HCT116 (cell line): ENCODE data around the gene HOXD13. TPM values are rescaled to one million over a fixed set of nuclear protein-coding genes. Genes with fewer than 3 reads are reported as not detected.

Source experiments
- ATAC-seq: fragments of 200-7000 bp; cut with Tn5 transposase; 2 replicates; pipeline ENCODE4 v1.9.1; 2020; ENCODE audit warnings: mild to moderate bottlenecking, moderate library complexity
- BruUV-seq: library from RNA; stranded (reverse); fragments of 400-500 nt; replicated peaks from 2 replicates; lab custom pipeline; 2021; lab: Mats Ljungman, UMichigan
- CTCF ChIA-PET: fragments of 300-600 bp; sonication (Branson Sonifier 250); formaldehyde crosslinking; loops from one replicate; lab custom pipeline; 2021; ENCODE audit warnings: antibody characterized with exemption; lab: Charles Lee
- POLR2A ChIA-PET: fragments of 300-600, 350-600 bp; sonication (Branson Sonifier 250); formaldehyde crosslinking; loops from one replicate; lab custom pipeline; 2021; ENCODE audit warnings: antibody characterized with exemption; lab: Charles Lee
- RAD21 ChIA-PET, 2 experiments: fragments of 300-600 bp; sonication (Branson Sonifier 250); formaldehyde crosslinking; loops; one replicate each; lab custom pipeline; 2023; ENCODE audit warnings: low total read pairs in 2 of 2; ENCODE audit not compliant: uncharacterized antibody in 2 of 2, unreplicated experiment in 2 of 2, low non-redundant PET in 1 of 2; lab: Charles Lee
- DNase-seq: peaks from one replicate; pipeline ENCODE4 v3.0.0-alpha.2; 2010; ENCODE audit warnings: low read depth, low spot score
- H2AFZ ChIP-seq: fragments of 200-600 bp; shearing (Covaris generic), sonication (generic); 2 replicates; pipeline ENCODE4 v1.6.1; 2017; ENCODE audit warnings: low read depth, mixed run types, mixed read lengths, antibody characterized with exemption, low read length; ENCODE audit not compliant: poor library complexity, severe bottlenecking
- H3K27ac ChIP-seq: 2 replicates; pipeline ENCODE4 v1.5.1; 2012; ENCODE audit warnings: low read depth, low read length
- H3K27me3 ChIP-seq: fragments of 200-600 bp; sonication (generic); 2 replicates; pipeline ENCODE4 v1.6.1; 2016; ENCODE audit warnings: mixed run types, low read length, mixed read lengths; ENCODE audit not compliant: insufficient read depth
- H3K36me3 ChIP-seq, 2 experiments: fragments of 200-500 bp in 1 of 2; fragments of 200-600 bp in 1 of 2; sonication (Bioruptor generic) in 1 of 2; sonication (generic) in 1 of 2; 2 replicates each; pipeline versions ENCODE4 v1.5.1 to v1.6.1; 2014 to 2016; ENCODE audit warnings: low read length in 2 of 2, inconsistent platforms in 1 of 2, mixed read lengths in 1 of 2, mixed run types in 1 of 2; ENCODE audit not compliant: insufficient read depth in 2 of 2, control insufficient read depth in 1 of 2
- H3K4me1 ChIP-seq, 2 experiments: fragments of 200-600 bp in 1 of 2; sonication (generic) in 1 of 2; 2 replicates each; pipeline versions ENCODE4 v1.5.1 to v1.6.1; 2012 to 2017; ENCODE audit warnings: low read length in 2 of 2, inconsistent platforms in 1 of 2, mild to moderate bottlenecking in 1 of 2, mixed read lengths in 1 of 2, mixed run types in 1 of 2, moderate library complexity in 1 of 2; ENCODE audit not compliant: insufficient read depth in 2 of 2, control insufficient read depth in 1 of 2
- H3K4me2 ChIP-seq: fragments of 200-600 bp; sonication (generic); 2 replicates; pipeline ENCODE4 v1.6.1; 2017; ENCODE audit warnings: mixed run types, low read length, mixed read lengths
- H3K4me3 ChIP-seq, 2 experiments: fragments of 200-600 bp in 1 of 2; sonication (generic) in 1 of 2; replicated peaks in 1 of 2; 2 replicates each; pipeline ENCODE4 v1.5.1; 2011 to 2016; ENCODE audit warnings: low read length in 2 of 2, control low read depth in 1 of 2, low read depth in 1 of 2, mild to moderate bottlenecking in 1 of 2, mixed read lengths in 1 of 2, mixed run types in 1 of 2
- H3K79me2 ChIP-seq: fragments of 200-600 bp; sonication (generic); 2 replicates; pipeline ENCODE4 v1.6.1; 2017; ENCODE audit warnings: mild to moderate bottlenecking, mixed run types, low read length, moderate library complexity, mixed read lengths; ENCODE audit not compliant: insufficient read depth
- H3K9ac ChIP-seq: fragments of 200-600 bp; sonication (generic); 2 replicates; pipeline ENCODE4 v1.6.1; 2016; ENCODE audit warnings: low read length, mixed read lengths
- H3K9me2 ChIP-seq: fragments of 200-600 bp; sonication (generic), shearing (Covaris generic); 2 replicates; pipeline ENCODE4 v1.6.1; 2017; ENCODE audit warnings: mixed run types, mild to moderate bottlenecking, moderate library complexity; ENCODE audit not compliant: insufficient read depth
- H3K9me3 ChIP-seq, 2 experiments: fragments of 200-500 bp in 1 of 2; fragments of 200-600 bp in 1 of 2; sonication (Bioruptor generic) in 1 of 2; sonication (generic) in 1 of 2; 2 replicates each; pipeline ENCODE4 v1.6.1; 2014 to 2017; ENCODE audit warnings: low read length in 2 of 2, mixed read lengths in 2 of 2, inconsistent platforms in 1 of 2, low read depth in 1 of 2, mild to moderate bottlenecking in 1 of 2, mixed run types in 1 of 2, moderate library complexity in 1 of 2; ENCODE audit not compliant: control insufficient read depth in 1 of 2, insufficient read depth in 1 of 2
- H4K20me1 ChIP-seq: fragments of 200-600 bp; sonication (generic), shearing (Covaris generic); 2 replicates; pipeline ENCODE4 v1.6.1; 2017; ENCODE audit warnings: mixed run types, mild to moderate bottlenecking, moderate library complexity; ENCODE audit not compliant: insufficient read depth
- CEBPB ChIP-seq: IDR thresholded peaks from 2 replicates; pipeline ENCODE4 v1.6.1; 2012; ENCODE audit warnings: low read depth
- ELF1 ChIP-seq: IDR thresholded peaks from 2 replicates; pipeline ENCODE4 v1.6.1; 2012; ENCODE audit warnings: low read depth, borderline replicate concordance
- JUND ChIP-seq: IDR thresholded peaks from 2 replicates; pipeline ENCODE4 v1.6.1; 2012
- SRF ChIP-seq: IDR thresholded peaks from 2 replicates; pipeline ENCODE4 v1.6.1; 2012; ENCODE audit warnings: low read depth
- TCF7L2 ChIP-seq: IDR thresholded peaks from 2 replicates; pipeline ENCODE4 v1.7.0; 2011; ENCODE audit warnings: borderline replicate concordance, inconsistent platforms; ENCODE audit not compliant: insufficient read depth, insufficient read length; ENCODE audit errors: extremely low read depth
- YY1 ChIP-seq: IDR thresholded peaks from 2 replicates; pipeline ENCODE4 v1.6.1; 2011; ENCODE audit warnings: low read length, low read depth, moderate library complexity, mild to moderate bottlenecking; ENCODE audit not compliant: insufficient replicate concordance; ENCODE audit errors: extremely low read depth
- ZFX ChIP-seq: fragments of 450-650 bp; IDR thresholded peaks from 2 replicates; pipeline ENCODE4 v1.6.1; 2017
- ZNF274 ChIP-seq: fragments of 200-500 bp; sonication (Bioruptor generic); IDR thresholded peaks from 2 replicates; pipeline ENCODE4 v1.6.1; 2014; ENCODE audit warnings: mild to moderate bottlenecking, low read depth, low read length, inconsistent platforms
- intact Hi-C: fragments of 100-400 bp; cut with micrococcal nuclease; formaldehyde crosslinking; loops from 2 replicates; pipeline ENCODE4 v1.10.0; 2022
- total RNA-seq: library from RNA; stranded (reverse); gene quantifications from one replicate; pipeline ENCODE4 v1.2.1, GENCODE V29; 2021; ENCODE audit not compliant: unreplicated experiment
- TF ChIP-seq, protein P1 (sequence below), 3 experiments: fragments of 200-600 bp in 1 of 3; sonication (generic) in 1 of 3; IDR thresholded peaks in 2 of 3; conservative IDR thresholded peaks in 1 of 3; 2 replicates each; pipeline ENCODE4 v1.5.1; 2012 to 2017; ENCODE audit warnings: low read depth in 2 of 3, low read length in 2 of 3, antibody characterized with exemption in 1 of 3, borderline replicate concordance in 1 of 3, control low read depth in 1 of 3, mild to moderate bottlenecking in 1 of 3, mixed read lengths in 1 of 3, mixed run types in 1 of 3, moderate library complexity in 1 of 3; ENCODE audit not compliant: insufficient read depth in 1 of 3
- TF ChIP-seq, protein P2 (sequence below): IDR thresholded peaks from 2 replicates; pipeline ENCODE4 v1.6.1; 2011; ENCODE audit warnings: mild to moderate bottlenecking, low read length, moderate library complexity; ENCODE audit not compliant: insufficient replicate concordance; ENCODE audit errors: extremely low read depth

Gene HOXD13
- total RNA-seq, 1 experiment from 2014 or later, result not detected

DNA sequence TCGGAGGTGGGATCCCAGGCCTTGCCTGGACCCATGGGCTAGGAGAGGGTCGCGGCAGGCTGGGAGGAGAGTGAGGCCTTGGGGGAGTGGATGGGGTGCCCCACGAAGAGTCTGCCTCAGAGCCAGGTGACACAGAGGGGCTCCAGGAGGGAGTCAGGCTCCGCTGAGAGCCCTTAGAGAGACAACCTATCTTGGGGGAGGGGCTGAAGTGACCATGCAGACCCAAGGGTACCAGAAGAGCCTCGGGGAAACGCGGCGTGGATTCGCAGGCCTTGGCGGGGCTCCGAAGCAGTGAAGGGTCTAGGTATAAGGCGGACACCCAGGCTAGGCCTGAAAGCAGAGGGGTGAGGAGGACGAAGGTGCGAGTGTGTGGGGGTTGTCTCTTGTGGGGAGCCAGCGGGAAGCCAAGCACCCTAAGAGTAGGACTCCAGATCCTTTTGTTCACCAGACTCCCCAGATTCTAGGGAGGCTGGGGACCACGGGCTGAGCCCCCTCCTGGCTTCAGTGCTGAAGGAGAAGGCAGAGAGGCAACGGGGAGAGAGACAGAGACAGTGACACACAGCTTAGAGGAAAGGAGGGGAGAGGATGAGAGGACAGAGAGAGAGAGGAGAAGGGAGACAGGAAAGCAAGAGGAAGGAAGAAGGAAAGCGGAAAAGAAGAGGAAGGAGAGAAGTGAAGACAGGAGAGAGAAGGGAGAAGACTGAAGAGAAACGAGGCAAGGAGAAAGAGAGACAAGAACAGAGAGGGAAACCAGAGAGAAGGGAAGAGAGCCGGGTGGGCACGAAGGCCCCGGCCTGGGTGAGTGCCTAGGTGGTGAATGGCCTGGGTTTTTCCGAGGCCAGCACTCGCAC is 13.4 kb downstream of the HOXD13 start:
- H3K4me1 ChIP-seq, result peaks cover 0 to 11% of the 10 kb centered on the region in 2 experiments; a peak in 1 of 4 replicates
- H3K79me2 ChIP-seq, result no peaks in the 10 kb centered on the region
- H3K9me3 ChIP-seq, result no peaks in the 10 kb centered on the region
- ATAC-seq (no peak; the same call in 1 of the 2 replicates), DNase-seq (no peak)
- H2AFZ ChIP-seq, result peak overlapping the region; percentile 78
- H3K4me3 ChIP-seq, result peak overlapping the region in 1 of 2 experiments; percentile 56; a peak in 1 of 4 replicates
- H3K27ac ChIP-seq, result no peak overlapping the region
- intact Hi-C loops, result no loop called here
- H4K20me1 ChIP-seq, result no peaks in the 10 kb centered on the region
- no peaks in the 10 kb centered on the region for H3K36me3 ChIP-seq
- RAD21 ChIA-PET, result no interaction called here
- no TSS peak for BruUV-seq
- TF ChIP-seq CEBPB (no peak), YY1 (no peak), ZFX (no peak)
- H3K9me2 ChIP-seq, result no peaks in the 10 kb centered on the region
- H3K4me2 ChIP-seq, result peak overlapping the region; percentile 89
- H3K9ac ChIP-seq, result no peak overlapping the region
- CTCF ChIA-PET, result interaction anchor here (1.4 kb wide), 1 partner anchor 8 kb away, joined by 3 read pairs; no protein-coding TSS in a partner anchor
- POLR2A ChIA-PET, result no interaction called here
- no peaks in the 10 kb centered on the region for H3K27me3 ChIP-seq

DNA sequence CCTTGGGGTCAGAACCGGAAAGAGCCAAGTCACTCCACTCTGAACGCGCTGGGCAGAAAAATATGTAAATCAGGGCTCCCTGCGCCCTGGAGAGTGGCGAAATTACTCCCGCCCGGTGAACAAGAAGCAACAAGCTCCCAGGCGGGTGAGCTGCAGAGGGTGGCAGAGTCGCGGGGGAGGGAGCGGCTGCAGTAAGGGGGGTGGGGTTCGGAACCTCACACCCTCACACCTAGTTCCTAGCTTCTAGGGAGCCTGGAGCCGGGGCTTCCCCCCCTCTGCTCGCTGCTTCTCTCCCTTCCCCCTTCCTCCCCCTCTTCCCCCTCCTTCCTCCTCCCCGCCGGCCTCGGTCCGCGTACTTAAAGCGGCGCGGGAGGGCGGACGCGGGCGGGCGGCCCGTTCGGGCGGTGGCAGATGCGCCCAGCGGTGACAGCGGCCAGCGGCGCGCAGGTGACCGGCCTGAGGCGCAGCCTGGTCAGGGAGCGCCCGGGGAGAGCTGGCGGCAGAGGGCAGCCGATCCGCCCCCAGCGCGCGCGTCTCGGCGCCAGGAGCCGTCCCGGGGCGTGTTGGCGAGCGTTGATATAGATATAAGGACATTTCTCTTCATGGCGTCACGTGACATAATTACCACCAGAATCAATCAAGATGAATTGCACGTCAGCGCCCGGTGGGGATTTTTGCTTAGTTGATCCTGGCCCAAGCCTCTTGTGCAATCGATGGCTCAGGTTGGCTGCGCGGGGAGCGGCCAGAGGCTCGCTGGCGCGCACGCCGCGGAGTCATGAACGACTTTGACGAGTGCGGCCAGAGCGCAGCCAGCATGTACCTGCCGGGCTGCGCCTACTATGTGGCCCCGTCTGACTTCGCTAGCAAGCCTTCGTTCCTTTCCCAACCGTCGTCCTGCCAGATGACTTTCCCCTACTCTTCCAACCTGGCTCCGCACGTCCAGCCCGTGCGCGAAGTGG is 14.3 kb downstream of the HOXD13 start, which contains the start of gene HOXD11:
TSS of gene HOXD11 (plus strand) at position 700 of the 959 bp plus-strand sequence. CDS start at position 776, 76 bp downstream.
- POLR2A ChIA-PET, result no interaction called here
- no TSS peak for BruUV-seq
- Histone ChIP-seq H3K36me3 (no peaks in the 10 kb centered on the region), H3K27me3 (no peaks in the 10 kb centered on the region), H3K9me2 (no peaks in the 10 kb centered on the region), H2AFZ (peak within 1 kb of the TSS; percentile 94), H3K79me2 (no peaks in the 10 kb centered on the region), H3K27ac (no peak within 1 kb of the TSS), H3K4me3 (peak within 1 kb of the TSS; percentile 32 to 56), H3K4me1 (peaks cover 0 to 18% of the 10 kb centered on the region in 2 experiments; a peak in 1 of 4 replicates), H3K4me2 (peak within 1 kb of the TSS; percentile 89), H3K9me3 (no peaks in the 10 kb centered on the region), H4K20me1 (no peaks in the 10 kb centered on the region), H3K9ac (peak within 1 kb of the TSS; percentile 23; the same call in 1 of the 2 replicates)
- CTCF ChIA-PET, result interaction anchor here (1.4 kb wide), 1 partner anchor 9 kb away, joined by 3 read pairs; no protein-coding TSS in a partner anchor
- intact Hi-C loops, result no loop called here
- DNase-seq (no peak), ATAC-seq (peak; percentile 76)
- RAD21 ChIA-PET, result interaction anchor here in 1 of 2 experiments (0.6 kb wide), 1 partner anchor 711 kb away, joined by 3 read pairs; no protein-coding TSS in a partner anchor
- TF ChIP-seq JUND, result no peak
- TF ChIP-seq ZNF274, result no peak
- TF ChIP-seq TCF7L2, result no peak
- TF ChIP-seq, protein P1, sequence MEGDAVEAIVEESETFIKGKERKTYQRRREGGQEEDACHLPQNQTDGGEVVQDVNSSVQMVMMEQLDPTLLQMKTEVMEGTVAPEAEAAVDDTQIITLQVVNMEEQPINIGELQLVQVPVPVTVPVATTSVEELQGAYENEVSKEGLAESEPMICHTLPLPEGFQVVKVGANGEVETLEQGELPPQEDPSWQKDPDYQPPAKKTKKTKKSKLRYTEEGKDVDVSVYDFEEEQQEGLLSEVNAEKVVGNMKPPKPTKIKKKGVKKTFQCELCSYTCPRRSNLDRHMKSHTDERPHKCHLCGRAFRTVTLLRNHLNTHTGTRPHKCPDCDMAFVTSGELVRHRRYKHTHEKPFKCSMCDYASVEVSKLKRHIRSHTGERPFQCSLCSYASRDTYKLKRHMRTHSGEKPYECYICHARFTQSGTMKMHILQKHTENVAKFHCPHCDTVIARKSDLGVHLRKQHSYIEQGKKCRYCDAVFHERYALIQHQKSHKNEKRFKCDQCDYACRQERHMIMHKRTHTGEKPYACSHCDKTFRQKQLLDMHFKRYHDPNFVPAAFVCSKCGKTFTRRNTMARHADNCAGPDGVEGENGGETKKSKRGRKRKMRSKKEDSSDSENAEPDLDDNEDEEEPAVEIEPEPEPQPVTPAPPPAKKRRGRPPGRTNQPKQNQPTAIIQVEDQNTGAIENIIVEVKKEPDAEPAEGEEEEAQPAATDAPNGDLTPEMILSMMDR (IDR thresholded peaks at IDR 0.05 in 2 of 3, conservative IDR thresholded peaks at IDR 0.05 in 1 of 3; ENCODE audit: borderline replicate concordance in 1 of 3, insufficient read depth in 1 of 3, low read depth in 2 of 3, low read length in 2 of 3), result no peak
- no peak for TF ChIP-seq ELF1
- no peak for TF ChIP-seq ZFX
- TF ChIP-seq, protein P2, sequence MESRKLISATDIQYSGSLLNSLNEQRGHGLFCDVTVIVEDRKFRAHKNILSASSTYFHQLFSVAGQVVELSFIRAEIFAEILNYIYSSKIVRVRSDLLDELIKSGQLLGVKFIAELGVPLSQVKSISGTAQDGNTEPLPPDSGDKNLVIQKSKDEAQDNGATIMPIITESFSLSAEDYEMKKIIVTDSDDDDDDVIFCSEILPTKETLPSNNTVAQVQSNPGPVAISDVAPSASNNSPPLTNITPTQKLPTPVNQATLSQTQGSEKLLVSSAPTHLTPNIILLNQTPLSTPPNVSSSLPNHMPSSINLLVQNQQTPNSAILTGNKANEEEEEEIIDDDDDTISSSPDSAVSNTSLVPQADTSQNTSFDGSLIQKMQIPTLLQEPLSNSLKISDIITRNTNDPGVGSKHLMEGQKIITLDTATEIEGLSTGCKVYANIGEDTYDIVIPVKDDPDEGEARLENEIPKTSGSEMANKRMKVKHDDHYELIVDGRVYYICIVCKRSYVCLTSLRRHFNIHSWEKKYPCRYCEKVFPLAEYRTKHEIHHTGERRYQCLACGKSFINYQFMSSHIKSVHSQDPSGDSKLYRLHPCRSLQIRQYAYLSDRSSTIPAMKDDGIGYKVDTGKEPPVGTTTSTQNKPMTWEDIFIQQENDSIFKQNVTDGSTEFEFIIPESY, result no peak
- TF ChIP-seq SRF, result no peak
